GM23338 (cell line): Measurements from ENCODE around the gene AATF. TPM values are rescaled to one million over a fixed set of nuclear protein-coding genes. Genes with fewer than 3 reads are reported as not detected.

Experiments
- ATAC-seq: fragments of 200-7000 bp; cut with Tn5 transposase; 3 replicates; pipeline ENCODE4 v1.9.1; 2020
- DNase-seq: peaks from one replicate; pipeline ENCODE4 v3.0.0-alpha.2; 2015; ENCODE audit warnings: low spot score
- H2AFZ ChIP-seq: fragments of 200-600 bp; sonication (generic); 2 replicates; pipeline ENCODE4 v1.8.0; 2016; ENCODE audit warnings: antibody characterized with exemption, mild to moderate bottlenecking, moderate library complexity
- H3F3A ChIP-seq: fragments of 200-600 bp; sonication (generic); replicated peaks from 2 replicates; pipeline ENCODE4 v1.8.0; 2017; ENCODE audit warnings: antibody characterized with exemption, mixed run types, low read depth
- H3K27ac ChIP-seq: fragments of 200-600 bp; sonication (generic); 2 replicates; pipeline ENCODE4 v1.6.1; 2016; ENCODE audit warnings: low read depth
- H3K27me3 ChIP-seq: fragments of 200-600 bp; sonication (generic); 2 replicates; pipeline ENCODE4 v1.8.0; 2016; ENCODE audit warnings: mild to moderate bottlenecking, mixed run types, moderate library complexity; ENCODE audit not compliant: insufficient read depth
- H3K36me3 ChIP-seq: fragments of 200-600 bp; sonication (generic); 2 replicates; pipeline ENCODE4 v1.8.0; 2016; ENCODE audit warnings: mild to moderate bottlenecking; ENCODE audit not compliant: insufficient read depth
- H3K4me1 ChIP-seq: fragments of 200-600 bp; sonication (generic); 2 replicates; pipeline ENCODE4 v1.8.0; 2016; ENCODE audit warnings: mild to moderate bottlenecking, moderate library complexity; ENCODE audit not compliant: insufficient read depth
- H3K4me2 ChIP-seq: fragments of 200-600 bp; sonication (generic); 2 replicates; pipeline ENCODE4 v1.7.1; 2017; ENCODE audit warnings: mixed run types
- H3K4me3 ChIP-seq: fragments of 200-600 bp; sonication (generic); 2 replicates; pipeline ENCODE4 v1.6.1; 2016; ENCODE audit warnings: mixed run types
- H3K79me2 ChIP-seq: fragments of 200-600 bp; sonication (generic); replicated peaks from 2 replicates; pipeline ENCODE4 v1.8.0; 2017; ENCODE audit warnings: mild to moderate bottlenecking; ENCODE audit not compliant: insufficient read depth
- H3K9me2 ChIP-seq: fragments of 200-600 bp; sonication (generic); 2 replicates; pipeline ENCODE4 v1.8.0; 2017; ENCODE audit not compliant: insufficient read depth
- H4K20me1 ChIP-seq: fragments of 200-600 bp; sonication (generic); replicated peaks from 2 replicates; pipeline ENCODE4 v1.8.0; 2017; ENCODE audit warnings: mild to moderate bottlenecking; ENCODE audit not compliant: insufficient read depth
- H3K27ac Mint-ChIP-seq: 2 replicates; pipeline ENCODE4 v1.8.0; 2020; ENCODE audit warnings: inconsistent platforms, mild to moderate bottlenecking, moderate library complexity, mixed read lengths
- H3K27me3 Mint-ChIP-seq: 3 replicates; pipeline ENCODE4 v1.8.0; 2022; ENCODE audit warnings: low read depth, mild to moderate bottlenecking, moderate library complexity, mixed read lengths, inconsistent platforms; ENCODE audit not compliant: insufficient read depth, poor library complexity
- H3K36me3 Mint-ChIP-seq: 3 replicates; pipeline ENCODE4 v1.8.0; 2021; ENCODE audit warnings: low read depth, mild to moderate bottlenecking, inconsistent platforms, moderate library complexity, mixed read lengths
- H3K4me1 Mint-ChIP-seq: 3 replicates; pipeline ENCODE4 v1.8.0; 2020; ENCODE audit warnings: mild to moderate bottlenecking, inconsistent platforms, mixed read lengths
- H3K4me3 Mint-ChIP-seq: 3 replicates; pipeline ENCODE4 v1.8.0; 2021; ENCODE audit warnings: moderate library complexity, mild to moderate bottlenecking, inconsistent platforms, mixed read lengths
- H3K9me3 Mint-ChIP-seq: 3 replicates; pipeline ENCODE4 v1.8.0; 2020; ENCODE audit warnings: moderate library complexity, mild to moderate bottlenecking, inconsistent platforms, mixed read lengths
- CREB1 ChIP-seq: fragments of 250-450 bp; sonication (Bioruptor Pico); IDR thresholded peaks from 2 replicates; pipeline ENCODE4 v1.5.0; 2020; ENCODE audit warnings: low read depth, mild to moderate bottlenecking, moderate library complexity
- CTCF ChIP-seq, 2 experiments: fragments of 200-600 bp in 1 of 2; sonication (generic) in 1 of 2; conservative IDR thresholded peaks; 2 replicates each; pipeline versions ENCODE4 v1.5.1 to v1.6.1; 2016 to 2017; ENCODE audit warnings: antibody characterized with exemption in 2 of 2, low read depth in 2 of 2, mild to moderate bottlenecking in 2 of 2, moderate library complexity in 1 of 2
- EZH2 ChIP-seq: fragments of 200-600 bp; sonication (generic); IDR thresholded peaks from one replicate; pipeline ENCODE4 v1.8.0; 2017; ENCODE audit warnings: antibody characterized with exemption, mild to moderate bottlenecking, low read depth; ENCODE audit not compliant: unreplicated experiment
- JUNB ChIP-seq: IDR thresholded peaks from one replicate; pipeline ENCODE4 v1.6.1; 2016; ENCODE audit warnings: antibody characterized with exemption; ENCODE audit not compliant: unreplicated experiment
- STAT1 ChIP-seq: IDR thresholded peaks from one replicate; pipeline ENCODE4 v1.6.1; 2016; ENCODE audit warnings: antibody characterized with exemption; ENCODE audit not compliant: unreplicated experiment
- ZNF331 ChIP-seq: fragments of 250-450 bp; sonication (Bioruptor Pico); IDR thresholded peaks from 2 replicates; pipeline ENCODE4 v1.5.0; 2020; ENCODE audit warnings: low read depth, mild to moderate bottlenecking, moderate library complexity
- ZNF462 ChIP-seq: fragments of 250-450 bp; sonication (Bioruptor Pico); IDR thresholded peaks from 2 replicates; pipeline ENCODE4 v1.5.0; 2020; ENCODE audit warnings: mild to moderate bottlenecking, moderate library complexity
- polyA plus RNA-seq: library from polyadenylated mRNA; unstranded; fragments of >200 nt; fragmentation: Nextera tagmentation; extraction: Ambion mirVana; gene quantifications from 2 replicates; pipeline ENCODE4 v1.2.1, GENCODE V29; 2016
- total RNA-seq: library from RNA; depleted of rRNA; stranded (reverse); fragments of >200 nt; shearing (Covaris generic); gene quantifications from 2 replicates; pipeline ENCODE4 v1.2.3, GENCODE V29; 2014

AATF gene
- total and polyA plus RNA-seq, 2 experiments from 2014 or later = 40.2 to 71.2 TPM

GRCh38 chr17:36919407-36919968, 29.3 kb upstream of the AATF start:
- H3K27ac ChIP-seq = no peak overlapping the region
- no peak overlapping the region for H3K4me3 ChIP-seq
- Mint-ChIP-seq H3K4me3 (no peak overlapping the region; the same call in 2 of the 3 replicates), H3K4me1 (peaks cover 60% of the 10 kb centered on the region), H3K36me3 (no peaks in the 10 kb centered on the region), H3K9me3 (no peaks in the 10 kb centered on the region), H3K27me3 (peaks cover 21% of the 10 kb centered on the region), H3K27ac (peak overlapping the region; percentile 8; the same call in 1 of the 2 replicates)
- H3K4me1 ChIP-seq = peaks cover 43% of the 10 kb centered on the region
- H3K79me2 ChIP-seq = no peaks in the 10 kb centered on the region
- no peaks in the 10 kb centered on the region for H3K9me2 ChIP-seq
- TF ChIP-seq CREB1 (no peak), ZNF331 (CRISPR knock-in tag) (no peak), CTCF (conservative IDR thresholded peaks at IDR 0.05; ENCODE audit: low read depth in 2 of 2) (no peak), ZNF462 (CRISPR knock-in tag) (no peak), STAT1 (no peak), JUNB (no peak), EZH2 (no peak)
- peak overlapping the region; percentile 85 for H2AFZ ChIP-seq
- DNase-seq (no peak), ATAC-seq (peak; percentile 28)
- no peaks in the 10 kb centered on the region for H3K27me3 ChIP-seq
- peak overlapping the region; percentile 75 for H3K4me2 ChIP-seq
- no peaks in the 10 kb centered on the region for H4K20me1 ChIP-seq
- no peaks in the 10 kb centered on the region for H3K36me3 ChIP-seq
- peaks cover 4% of the 10 kb centered on the region; the same call in 1 of the 2 replicates for H3F3A ChIP-seq
